ENCODE results near the gene SOS1. TPM values are rescaled to one million over a fixed set of nuclear protein-coding genes. Genes with fewer than 3 reads are reported as not detected.
"Not testable (repeated sequence)": the region's sequence is repeated elsewhere in the genome, so short reads cannot be mapped to it uniquely, and the experiment has no call there.

The SOS1 gene
- total RNA-seq, 8 experiments from 2014 or later = 15.0 to 224 (median 26.1) TPM

DNA sequence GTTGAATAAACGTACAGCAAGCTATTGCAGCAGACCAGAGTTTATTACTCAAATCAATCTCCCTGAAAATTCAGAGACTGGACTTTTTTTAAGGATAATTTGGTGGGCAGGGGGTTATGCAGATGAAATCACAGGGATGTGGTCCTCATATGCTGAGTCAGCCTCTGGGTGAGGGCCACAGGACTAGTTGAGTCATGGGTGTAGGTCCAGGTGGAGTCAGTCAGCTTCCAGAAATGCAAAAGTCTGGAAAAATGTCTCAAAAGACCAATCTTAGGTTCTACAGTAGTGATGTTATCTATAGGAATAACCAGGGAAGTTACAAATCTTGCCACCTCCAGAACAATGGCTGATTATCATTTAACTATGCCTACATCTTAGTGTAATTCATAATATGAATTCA is 180.1 kb downstream of the SOS1 start:
- H3K4me3 ChIP-seq = no peak overlapping the region
- H3K4me1 ChIP-seq (replicated peaks in 1 of 2) = no peaks in the 10 kb centered on the region
- WGBS, 10 experiments = 0 to 80% (median 57%) methylated on average over 1 of the region's 1 CpG; no CpG with 5 or more reads in 2 of the 10 experiments
- in situ Hi-C loops (cut with MboI; ENCODE audit: low pct_unique_long_range_greater_than_20kb in 2 of 9, low sequenced_read_pairs in 9 of 9, unreplicated experiment in 9 of 9) = loop anchor here in 1 of 9 experiments (25.0 kb wide), 1 partner anchor 297 kb away; the partner anchor contains the start of gene CDKL4
- H3K27ac ChIP-seq = no peak overlapping the region
- ATAC-seq (replicated peaks in 6 of 8) = peak in 1 of 8 experiments; percentile 7

- Histone ChIP-seq H3K27ac (no peak overlapping the region), H3K4me3 (no peak overlapping the region), H3K4me1 (replicated peaks in 1 of 2) (no peaks in the 10 kb centered on the region)
- 55 to 100% (median 88%) methylated on average over 1 to 3 of the region's 3 CpGs; no CpG with 5 or more reads in 4 of the 10 experiments for WGBS, 10 experiments
- ATAC-seq (replicated peaks in 6 of 8) = no peak
- in situ Hi-C loops (cut with MboI; ENCODE audit: low pct_unique_long_range_greater_than_20kb in 2 of 9, low sequenced_read_pairs in 9 of 9, unreplicated experiment in 9 of 9) = loop anchor here in 1 of 9 experiments (25.0 kb wide), 1 partner anchor 300 kb away; the partner anchor contains the start of gene CDKL4
Measured at GRCh38 chr2:38937548-38937947, 183.3 kb downstream of the SOS1 start.

- 49 to 89% (median 80%) methylated on average over 1 to 5 of the region's 6 CpGs; no CpG with 5 or more reads in 3 of the 10 experiments for WGBS, 10 experiments
- not testable (repeated sequence) for H3K27ac ChIP-seq; ATAC-seq (replicated peaks in 6 of 8); H3K4me3 ChIP-seq; H3K4me1 ChIP-seq (replicated peaks in 1 of 2)
- in situ Hi-C loops (cut with MboI; ENCODE audit: low pct_unique_long_range_greater_than_20kb in 2 of 9, low sequenced_read_pairs in 9 of 9, unreplicated experiment in 9 of 9) = loop anchor here in 1 of 9 experiments (25.0 kb wide), 1 partner anchor 301 kb away; the partner anchor contains the start of gene CDKL4
Measured at GRCh38 chr2:38936516-38936915, 184.3 kb downstream of the SOS1 start.

DNA sequence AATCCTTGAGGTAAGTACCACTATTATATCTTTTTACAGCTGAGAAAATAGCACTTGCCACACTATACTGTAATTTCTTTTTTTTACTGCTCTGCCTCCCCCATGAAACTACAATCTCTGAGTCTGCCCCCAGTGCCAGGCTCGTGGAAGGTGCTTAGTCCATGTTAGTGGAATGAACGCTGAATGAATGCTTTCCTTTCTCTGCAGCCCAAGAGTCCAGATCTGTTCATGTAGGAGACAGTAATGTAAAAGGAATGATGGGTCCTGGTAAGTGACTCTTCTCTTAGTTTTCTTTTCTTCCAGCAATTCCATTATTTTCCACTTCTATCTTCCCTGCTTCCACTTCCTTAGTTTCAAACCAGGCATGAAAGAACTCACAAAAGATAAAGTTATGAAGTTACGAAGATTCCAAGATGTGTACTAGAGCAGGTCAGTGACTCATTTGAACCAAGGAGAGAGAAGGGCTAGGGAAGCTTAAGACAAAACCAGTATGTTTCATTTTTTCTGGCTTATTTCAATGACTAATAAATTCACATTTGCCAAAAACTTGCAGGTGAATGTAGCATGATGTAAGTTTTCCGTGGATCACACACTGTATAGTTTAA is 185.2 kb downstream of the SOS1 start:
- Histone ChIP-seq H3K4me1 (replicated peaks in 1 of 2) (no peaks in the 10 kb centered on the region), H3K27ac (no peak overlapping the region), H3K4me3 (no peak overlapping the region)
- WGBS, 10 experiments = 26 to 100% (median 74%) methylated on average over 1 to 4 of the region's 4 CpGs; no CpG with 5 or more reads in 1 of the 10 experiments
- in situ Hi-C loops (cut with MboI; ENCODE audit: low pct_unique_long_range_greater_than_20kb in 2 of 9, low sequenced_read_pairs in 9 of 9, unreplicated experiment in 9 of 9) = loop anchor here in 1 of 9 experiments (25.0 kb wide), 1 partner anchor 302 kb away; the partner anchor contains the start of gene CDKL4
- no peak for ATAC-seq (replicated peaks in 6 of 8)

- Histone ChIP-seq H3K27ac (no peak overlapping the region), H3K4me3 (no peak overlapping the region), H3K4me1 (replicated peaks in 1 of 2) (no peaks in the 10 kb centered on the region)
- WGBS, 10 experiments = 57 to 98% (median 84%) methylated on average over 2 to 5 of the region's 5 CpGs; no CpG with 5 or more reads in 1 of the 10 experiments
- no peak for ATAC-seq (replicated peaks in 6 of 8)
- in situ Hi-C loops (cut with MboI; ENCODE audit: low pct_unique_long_range_greater_than_20kb in 2 of 9, low sequenced_read_pairs in 9 of 9, unreplicated experiment in 9 of 9) = loop anchor here in 1 of 9 experiments (25.0 kb wide), 1 partner anchor 303 kb away; the partner anchor contains the start of gene CDKL4
Measured at GRCh38 chr2:38934742-38935141, 186.1 kb downstream of the SOS1 start.

DNA sequence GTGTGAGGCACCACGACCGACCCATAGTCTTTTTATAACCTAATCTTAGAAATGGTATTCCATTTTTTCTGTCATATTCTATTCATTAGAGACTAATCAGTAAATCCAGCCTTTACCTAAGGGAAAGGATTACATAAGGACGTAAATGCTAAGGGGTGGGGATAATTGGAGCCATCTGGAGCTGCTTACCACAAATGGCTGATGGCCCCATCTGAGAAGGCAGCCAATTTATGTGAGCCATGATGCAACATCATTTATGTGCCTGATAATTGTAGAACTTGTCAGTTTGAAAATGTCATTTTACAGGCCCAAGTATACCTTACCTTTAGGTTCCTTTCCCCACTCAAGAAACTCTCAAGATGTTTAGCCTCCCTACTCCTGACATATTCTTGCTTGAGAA is 187.2 kb downstream of the SOS1 start:
- 6 to 100% (median 56%) methylated on average over 1 to 3 of the region's 3 CpGs; no CpG with 5 or more reads in 2 of the 10 experiments for WGBS, 10 experiments
- Histone ChIP-seq H3K27ac (no peak overlapping the region), H3K4me1 (replicated peaks in 1 of 2) (no peaks in the 10 kb centered on the region), H3K4me3 (no peak overlapping the region)
- in situ Hi-C loops (cut with MboI; ENCODE audit: low pct_unique_long_range_greater_than_20kb in 2 of 9, low sequenced_read_pairs in 9 of 9, unreplicated experiment in 9 of 9) = loop anchor here in 1 of 9 experiments (25.0 kb wide), 1 partner anchor 304 kb away; the partner anchor contains the start of gene CDKL4
- peak in 2 of 8 experiments; percentile 94 to 95 for ATAC-seq (replicated peaks in 6 of 8)

- WGBS, 10 experiments = 0 to 60% (median 19%) methylated on average over 1 of the region's 1 CpG; no CpG with 5 or more reads in 4 of the 10 experiments
- Histone ChIP-seq H3K4me1 (replicated peaks in 1 of 2) (no peaks in the 10 kb centered on the region), H3K4me3 (no peak overlapping the region), H3K27ac (no peak overlapping the region)
- no peak for ATAC-seq (replicated peaks in 6 of 8)
- in situ Hi-C loops (cut with MboI; ENCODE audit: low pct_unique_long_range_greater_than_20kb in 2 of 9, low sequenced_read_pairs in 9 of 9, unreplicated experiment in 9 of 9) = loop anchor here in 1 of 9 experiments (25.0 kb wide), 1 partner anchor 305 kb away; the partner anchor contains the start of gene CDKL4
Measured at GRCh38 chr2:38932586-38932985, 188.3 kb downstream of the SOS1 start.

Other genes starting within 250 kb of the SOS1 start
- gene DHX57, start 245.1 kb downstream of the SOS1 start, total RNA-seq = 10 to 100 TPM; 10.6 to 31.8 (median 28.1) TPM
- gene MORN2, start 245.1 kb downstream of the SOS1 start, total RNA-seq = 100 to 1,000 TPM in 1 of 8 experiments, 10 to 100 TPM in 7; 13.0 to 120 (median 33.8) TPM
- gene ARHGEF33, start 231.2 kb downstream of the SOS1 start, total RNA-seq = 1 to 10 TPM in 5 of 8 experiments, under 1 TPM in 3; 0.41 to 6.0 (median 1.5) TPM
- 1 to 10 TPM in 7 of 8 experiments, under 1 TPM in 1; 0.29 to 3.0 (median 1.9) TPM for gene CDKL4, start 122.9 kb upstream of the SOS1 start, total RNA-seq